ENCODE data around the gene ZNF555.

GRCh38 chr19:2807379-2808128 is 33.7 kb upstream of the ZNF555 start:
- TF ChIP-seq CTCF (IDR thresholded peaks at IDR 0.05) (no peak), ZFX (IDR thresholded peaks at IDR 0.05; ENCODE audit: borderline replicate concordance) (no peak)

Data from 22Rv1 (cell line).